ENCODE data around the gene ITPRIP. TPM values are rescaled to one million over a fixed set of nuclear protein-coding genes. Genes with fewer than 3 reads are reported as not detected.
A peak's percentile ranks its signal among the peaks of the same experiment; 100 is the strongest.

ITPRIP gene
- total RNA-seq, 1 donor from 2014 or later: 51.0 TPM

GRCh38 chr10:104331208-104331838 is 6.9 kb downstream of the ITPRIP start:
- no peaks in the 10 kb centered on the region for H3K9me3 ChIP-seq
- peak overlapping the region; percentile 27 to 46 for H3K4me3 ChIP-seq
- H3K4me1 ChIP-seq: peaks cover 43 to 94% of the 10 kb centered on the region in 2 donors
- TF ChIP-seq, protein P1, sequence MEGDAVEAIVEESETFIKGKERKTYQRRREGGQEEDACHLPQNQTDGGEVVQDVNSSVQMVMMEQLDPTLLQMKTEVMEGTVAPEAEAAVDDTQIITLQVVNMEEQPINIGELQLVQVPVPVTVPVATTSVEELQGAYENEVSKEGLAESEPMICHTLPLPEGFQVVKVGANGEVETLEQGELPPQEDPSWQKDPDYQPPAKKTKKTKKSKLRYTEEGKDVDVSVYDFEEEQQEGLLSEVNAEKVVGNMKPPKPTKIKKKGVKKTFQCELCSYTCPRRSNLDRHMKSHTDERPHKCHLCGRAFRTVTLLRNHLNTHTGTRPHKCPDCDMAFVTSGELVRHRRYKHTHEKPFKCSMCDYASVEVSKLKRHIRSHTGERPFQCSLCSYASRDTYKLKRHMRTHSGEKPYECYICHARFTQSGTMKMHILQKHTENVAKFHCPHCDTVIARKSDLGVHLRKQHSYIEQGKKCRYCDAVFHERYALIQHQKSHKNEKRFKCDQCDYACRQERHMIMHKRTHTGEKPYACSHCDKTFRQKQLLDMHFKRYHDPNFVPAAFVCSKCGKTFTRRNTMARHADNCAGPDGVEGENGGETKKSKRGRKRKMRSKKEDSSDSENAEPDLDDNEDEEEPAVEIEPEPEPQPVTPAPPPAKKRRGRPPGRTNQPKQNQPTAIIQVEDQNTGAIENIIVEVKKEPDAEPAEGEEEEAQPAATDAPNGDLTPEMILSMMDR (IDR thresholded peaks at IDR 0.05): no peak
- intact Hi-C loops (cut with DNase I): no loop called here
- H3K36me3 ChIP-seq: peaks cover 0 to 6% of the 10 kb centered on the region in 2 donors
- peak overlapping the region; percentile 74 to 86 for H3K27ac ChIP-seq
- DNase-seq (ENCODE audit: low spot score in 2 of 2): peak; percentile 7 to 67
- H3K27me3 ChIP-seq: no peaks in the 10 kb centered on the region

- TF ChIP-seq, protein P1 (IDR thresholded peaks at IDR 0.05): no peak
- peak overlapping the region; percentile 74 to 86 for H3K27ac ChIP-seq
- H3K27me3 ChIP-seq: no peaks in the 10 kb centered on the region
- intact Hi-C loops (cut with DNase I): loop anchor here (1.0 kb wide), 1 partner anchor 9 kb away; no protein-coding TSS in a partner anchor
- no peaks in the 10 kb centered on the region for H3K9me3 ChIP-seq
- DNase-seq (ENCODE audit: low spot score in 2 of 2): peak in 1 of 2 donors; percentile 84
- peak overlapping the region; percentile 27 to 46 for H3K4me3 ChIP-seq
- peaks cover 0 to 6% of the 10 kb centered on the region in 2 donors for H3K36me3 ChIP-seq
- H3K4me1 ChIP-seq: peaks cover 45 to 94% of the 10 kb centered on the region in 2 donors
Observed at GRCh38 chr10:104330168-104331110, 7.8 kb downstream of the ITPRIP start.

GRCh38 chr10:104329735-104330134 is 8.5 kb downstream of the ITPRIP start:
- Histone ChIP-seq H3K4me1 (peaks cover 43 to 90% of the 10 kb centered on the region in 2 donors), H3K27ac (peak overlapping the region; percentile 74 to 86), H3K4me3 (peak overlapping the region in 1 of 2 donors; percentile 46), H3K36me3 (peaks cover 2 to 4% of the 10 kb centered on the region in 2 donors), H3K9me3 (no peaks in the 10 kb centered on the region), H3K27me3 (no peaks in the 10 kb centered on the region)
- TF ChIP-seq, protein P1 (IDR thresholded peaks at IDR 0.05): no peak
- DNase-seq (ENCODE audit: low spot score in 2 of 2): peak in 1 of 2 donors; percentile 77
- intact Hi-C loops (cut with DNase I): loop anchor here (1.0 kb wide), 2 partner anchors 10 to 18 kb away; no protein-coding TSS in a partner anchor

GRCh38 chr10:104328896-104329710 is 9.2 kb downstream of the ITPRIP start:
- Histone ChIP-seq H3K27ac (peak overlapping the region; percentile 74 to 86), H3K36me3 (peaks cover 0 to 3% of the 10 kb centered on the region in 2 donors), H3K9me3 (no peaks in the 10 kb centered on the region), H3K4me1 (peaks cover 43 to 88% of the 10 kb centered on the region in 2 donors), H3K4me3 (peak overlapping the region; percentile 7 to 46), H3K27me3 (no peaks in the 10 kb centered on the region)
- TF ChIP-seq, protein P1 (IDR thresholded peaks at IDR 0.05): no peak
- DNase-seq (ENCODE audit: low spot score in 2 of 2): peak; percentile 68 to 92
- intact Hi-C loops (cut with DNase I): loop anchor here (1.0 kb wide), 1 partner anchor 18 kb away; no protein-coding TSS in a partner anchor

- TF ChIP-seq, protein P1 (IDR thresholded peaks at IDR 0.05): no peak
- peaks cover 43 to 88% of the 10 kb centered on the region in 2 donors for H3K4me1 ChIP-seq
- no peaks in the 10 kb centered on the region for H3K9me3 ChIP-seq
- H3K36me3 ChIP-seq: peaks cover 0 to 3% of the 10 kb centered on the region in 2 donors
- DNase-seq (ENCODE audit: low spot score in 2 of 2): no peak
- peak overlapping the region; percentile 7 to 46 for H3K4me3 ChIP-seq
- no peaks in the 10 kb centered on the region for H3K27me3 ChIP-seq
- intact Hi-C loops (cut with DNase I): no loop called here
- H3K27ac ChIP-seq: peak overlapping the region; percentile 74 to 86
Observed at GRCh38 chr10:104328646-104328895, 9.7 kb downstream of the ITPRIP start.
